ENCODE results near the gene SLC18A3. TPM values are rescaled to one million over a fixed set of nuclear protein-coding genes. Genes with fewer than 3 reads are reported as not detected.

The SLC18A3 gene
- total RNA-seq, 1 experiment from 2014 or later = not detected

- H4K20me1 ChIP-seq (ENCODE audit: insufficient read depth) = no peaks in the 10 kb centered on the region
- no peaks in the 10 kb centered on the region; the same call in 1 of the 2 replicates for H3K27me3 ChIP-seq (ENCODE audit: insufficient read depth, low read length)
- intact Hi-C loops (cut with micrococcal nuclease) = no loop called here
- no peaks in the 10 kb centered on the region for H3K4me1 ChIP-seq (ENCODE audit: control insufficient read depth in 1 of 2, insufficient read depth in 2 of 2, low read length in 2 of 2)
- no peaks in the 10 kb centered on the region for H3K9me3 ChIP-seq (ENCODE audit: control insufficient read depth in 1 of 2, insufficient read depth in 1 of 2, low read depth in 1 of 2, low read length in 2 of 2)
- H3K9ac ChIP-seq (ENCODE audit: low read length) = no peak overlapping the region
- TF ChIP-seq SP1 (IDR thresholded peaks at IDR 0.05; ENCODE audit: low read depth) = no peak
- no peak for TF ChIP-seq ELF1 (IDR thresholded peaks at IDR 0.05; ENCODE audit: borderline replicate concordance, low read depth)
- TF ChIP-seq RAD21 (IDR thresholded peaks at IDR 0.05; ENCODE audit: low read depth) = no peak
- TF ChIP-seq POLR2AphosphoS5 (IDR thresholded peaks at IDR 0.05; ENCODE audit: low read depth, low read length) = no peak
- TF ChIP-seq YY1 (IDR thresholded peaks at IDR 0.05; ENCODE audit: extremely low read depth, insufficient replicate concordance, low read depth, low read length) = no peak
- no peak for TF ChIP-seq ZBTB33 (IDR thresholded peaks at IDR 0.05; ENCODE audit: extremely low read depth, insufficient replicate concordance, low read length)
- no peak for TF ChIP-seq CBX3 (IDR thresholded peaks at IDR 0.05; ENCODE audit: low read depth)
- TF ChIP-seq EZH2phosphoT487 (IDR thresholded peaks at IDR 0.05; ENCODE audit: borderline replicate concordance) = no peak
- no peak for TF ChIP-seq CEBPB (IDR thresholded peaks at IDR 0.05; ENCODE audit: low read depth)
- no peak for TF ChIP-seq EGR1 (IDR thresholded peaks at IDR 0.05; ENCODE audit: low read depth)
- no peak for TF ChIP-seq FOSL1 (IDR thresholded peaks at IDR 0.05; ENCODE audit: low read depth)
- TF ChIP-seq ZNF274 (IDR thresholded peaks at IDR 0.05; ENCODE audit: low read depth, low read length) = no peak
- TF ChIP-seq ZFX (IDR thresholded peaks at IDR 0.05) = no peak
- no peak for TF ChIP-seq CTCF (IDR thresholded peaks at IDR 0.05 in 2 of 3, conservative IDR thresholded peaks at IDR 0.05 in 1 of 3; ENCODE audit: borderline replicate concordance in 1 of 3, insufficient read depth in 1 of 3, low read depth in 2 of 3, low read length in 2 of 3)
- TF ChIP-seq SRF (IDR thresholded peaks at IDR 0.05; ENCODE audit: low read depth) = no peak
- no peak for TF ChIP-seq MAX (IDR thresholded peaks at IDR 0.05)
- no peak for TF ChIP-seq EZH2 (IDR thresholded peaks at IDR 0.05)
- TF ChIP-seq TCF7L2 (IDR thresholded peaks at IDR 0.05; ENCODE audit: borderline replicate concordance, extremely low read depth, insufficient read depth, insufficient read length) = no peak
- TF ChIP-seq REST (IDR thresholded peaks at IDR 0.05; ENCODE audit: low read depth) = no peak
- RAD21 ChIA-PET (ENCODE audit: low non-redundant PET in 1 of 2, low total read pairs in 2 of 2, uncharacterized antibody in 2 of 2, unreplicated experiment in 2 of 2) = no interaction called here
- no peaks in the 10 kb centered on the region for H3K9me2 ChIP-seq (ENCODE audit: insufficient read depth)
- BruUV-seq (replicated peaks) = no TSS peak
- no peaks in the 10 kb centered on the region for H3K79me2 ChIP-seq (ENCODE audit: insufficient read depth, low read length)
- CTCF ChIA-PET = no interaction called here
- POLR2A ChIA-PET = no interaction called here
- ATAC-seq = no peak
- no peak overlapping the region for H3K4me2 ChIP-seq (ENCODE audit: low read length)
- H3K4me3 ChIP-seq (replicated peaks in 1 of 2; ENCODE audit: low read depth in 1 of 2, low read length in 2 of 2) = no peak overlapping the region
- no peak for DNase-seq (ENCODE audit: low read depth, low spot score)
- no peaks in the 10 kb centered on the region for H3K36me3 ChIP-seq (ENCODE audit: control insufficient read depth in 1 of 2, insufficient read depth in 2 of 2, low read length in 2 of 2)
- H2AFZ ChIP-seq (ENCODE audit: low read depth, low read length, poor library complexity, severe bottlenecking) = no peak overlapping the region
- H3K27ac ChIP-seq (ENCODE audit: low read depth, low read length) = no peak overlapping the region
These were observed 11.5 kb downstream of the SLC18A3 start for GRCh38 chr10:49621561-49621960.

Data from HCT116 (cell line).